ENCODE results near the gene LAMA3. TPM values are rescaled to one million over a fixed set of nuclear protein-coding genes. Genes with fewer than 3 reads are reported as not detected.
A peak's percentile ranks its signal among the peaks of the same experiment; 100 is the strongest.

LAMA3 gene
- total RNA-seq, 1 donor from 2014 or later: 40.1 TPM

DNA sequence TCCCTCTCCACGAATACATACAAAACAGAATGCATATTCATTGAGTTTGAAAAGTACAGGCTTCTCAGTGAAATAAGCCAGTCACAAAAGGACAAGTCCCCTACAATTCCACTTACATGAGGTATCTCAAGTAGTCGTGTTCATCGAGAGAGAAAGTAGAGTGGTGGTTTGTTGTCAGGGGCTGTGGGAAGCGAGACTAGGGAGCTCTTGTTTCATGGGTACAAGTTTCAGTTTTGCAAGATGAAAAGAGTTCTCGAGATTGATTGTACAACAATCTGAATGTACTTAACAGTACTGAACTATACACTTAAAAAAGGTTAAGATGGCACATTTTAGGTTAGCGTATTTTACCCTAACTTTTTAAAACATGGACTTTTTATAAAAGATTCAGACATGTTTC, 253.9 kb downstream of the LAMA3 start:
- no peak for ATAC-seq

DNA sequence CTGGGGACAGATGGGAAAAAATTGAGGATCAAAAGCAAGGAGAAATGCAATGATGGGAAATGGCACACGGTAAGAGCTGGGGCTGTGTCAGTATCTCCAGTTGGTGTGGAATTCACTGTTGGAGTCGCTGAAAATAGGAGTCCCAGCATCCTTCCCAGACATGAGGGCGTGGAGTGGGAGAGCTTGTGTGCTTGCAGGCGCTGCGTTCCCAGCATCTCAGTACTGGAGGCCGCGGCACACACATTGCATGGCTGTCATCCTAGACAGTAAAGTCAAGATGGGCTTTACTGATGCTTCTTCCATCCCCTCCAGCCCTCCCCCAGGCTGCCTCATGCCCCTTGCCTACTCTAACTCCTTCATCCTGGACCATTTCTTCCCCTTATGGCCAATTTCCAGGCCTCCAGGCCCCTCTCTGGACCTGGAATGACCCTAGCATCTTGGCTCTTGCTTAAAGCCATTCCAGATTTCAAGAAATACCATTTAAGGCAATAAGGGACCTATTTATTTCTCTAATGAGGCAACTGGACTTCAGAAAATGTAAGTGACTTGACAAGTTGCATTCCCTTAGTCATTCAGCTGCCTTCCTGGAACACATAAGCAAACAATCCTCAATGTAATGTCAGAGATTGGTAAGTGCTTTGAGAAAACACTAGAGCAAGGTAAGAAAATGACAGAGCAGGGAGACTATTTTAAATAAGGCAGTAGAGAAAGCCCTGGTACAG, 254.8 kb downstream of the LAMA3 start:
- ATAC-seq: no peak

DNA sequence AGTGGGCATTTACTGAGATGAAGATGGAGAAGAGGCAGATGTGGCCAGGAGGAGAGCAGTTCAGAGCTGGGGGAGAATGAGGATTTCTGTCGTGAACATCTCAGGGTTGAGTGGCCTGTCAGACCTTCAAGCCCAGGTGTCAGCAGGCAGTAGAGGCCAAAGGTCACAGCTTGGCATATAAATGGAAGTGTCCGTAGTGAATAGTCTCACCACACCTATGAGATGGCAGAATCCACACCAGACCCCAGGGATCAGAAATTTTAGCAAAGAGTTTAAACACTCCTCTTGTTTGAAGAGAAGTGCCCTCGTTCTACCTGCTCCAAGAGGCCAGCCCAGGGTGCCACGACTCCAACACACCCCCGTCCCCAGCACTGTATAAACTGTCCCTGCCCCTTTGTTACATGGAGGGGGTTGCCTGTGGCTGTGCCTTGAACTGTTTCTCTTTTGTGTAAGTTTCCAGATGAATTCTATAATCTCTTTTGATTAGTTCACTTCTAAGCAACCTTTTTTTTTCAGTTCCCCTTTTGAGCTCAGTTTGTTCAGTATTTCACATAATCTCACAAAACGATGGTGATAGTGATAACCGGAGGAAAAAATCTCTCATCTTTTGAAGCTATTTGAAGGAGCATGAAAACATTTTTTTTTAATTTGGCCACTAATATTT, 256.3 kb downstream of the LAMA3 start:
- no peak for ATAC-seq

DNA sequence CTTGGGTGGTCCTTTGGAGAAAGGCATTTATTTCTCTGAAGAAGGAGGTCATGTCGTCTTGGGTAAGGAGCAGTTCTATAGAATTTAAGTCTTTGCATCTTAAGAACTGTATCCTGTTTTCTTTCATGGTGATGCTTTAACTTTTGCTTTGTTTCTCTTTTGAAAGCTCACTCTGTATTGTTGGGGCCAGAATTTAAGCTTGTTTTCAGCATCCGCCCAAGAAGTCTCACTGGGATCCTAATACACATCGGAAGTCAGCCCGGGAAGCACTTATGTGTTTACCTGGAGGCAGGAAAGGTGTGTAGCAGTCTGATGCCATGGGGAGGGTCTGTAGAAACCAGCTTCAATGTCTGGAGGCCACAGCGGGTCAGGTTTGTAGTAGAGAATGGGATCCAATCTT, 260.6 kb downstream of the LAMA3 start:
- no peak for ATAC-seq

DNA sequence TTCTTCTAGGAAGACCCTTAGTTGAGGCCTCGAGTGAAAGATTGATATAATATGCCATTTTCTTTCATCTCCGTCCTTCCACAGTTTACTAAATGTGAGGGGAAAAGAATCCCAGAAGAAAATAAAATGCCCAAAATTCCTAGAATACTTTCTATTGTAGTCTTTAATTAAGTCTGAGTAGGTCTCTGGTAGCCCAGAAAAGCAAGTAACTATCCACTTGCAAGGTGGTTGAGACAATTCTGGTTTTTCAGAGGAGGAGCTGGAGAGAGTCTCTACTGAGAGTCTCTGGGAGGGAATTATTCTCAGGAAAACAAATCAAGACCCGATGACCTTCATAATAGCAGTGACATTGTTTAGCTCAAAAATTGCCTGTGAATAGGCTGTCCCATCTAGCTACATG, 261.4 kb downstream of the LAMA3 start:
- ATAC-seq: no peak

DNA sequence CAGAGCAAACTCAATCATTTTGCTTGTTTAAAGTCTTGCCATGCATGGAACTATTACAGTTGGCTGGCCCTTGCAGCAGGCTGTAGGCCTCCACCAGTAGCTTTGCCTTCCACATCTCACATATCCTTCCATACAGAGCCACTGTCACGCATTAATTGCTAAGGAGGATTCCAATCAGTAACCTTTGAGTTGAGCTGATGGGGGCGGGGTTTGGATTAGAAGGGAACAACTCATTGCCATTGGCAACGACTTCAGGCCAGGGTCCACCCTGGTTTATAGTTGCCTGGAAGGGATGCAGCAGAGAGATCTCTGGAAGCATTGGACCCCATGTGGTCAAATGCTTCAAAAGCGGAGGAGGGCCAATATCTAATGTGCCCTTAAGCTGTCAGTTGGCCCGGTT, 262.0 kb downstream of the LAMA3 start:
- no peak for ATAC-seq

DNA sequence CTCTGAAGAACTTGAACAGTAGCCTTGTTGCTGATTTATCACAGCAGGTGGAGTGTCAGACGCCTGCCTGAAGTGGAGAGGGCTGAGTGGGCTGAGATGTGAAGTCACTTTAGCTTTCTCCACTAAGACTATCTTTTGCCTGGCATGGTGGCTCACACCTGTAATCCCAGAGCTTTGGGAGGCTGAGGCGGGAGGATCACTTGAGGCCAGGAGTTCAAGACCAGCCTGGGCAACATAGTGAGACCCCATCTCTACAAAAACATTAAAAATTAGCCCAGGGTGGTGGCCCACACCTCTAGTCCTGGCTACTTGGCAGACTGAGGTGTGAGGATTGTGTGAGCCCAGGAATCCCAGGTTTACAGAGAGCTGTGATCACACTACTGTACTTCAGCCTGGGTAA, 264.7 kb downstream of the LAMA3 start:
- ATAC-seq: no peak

DNA sequence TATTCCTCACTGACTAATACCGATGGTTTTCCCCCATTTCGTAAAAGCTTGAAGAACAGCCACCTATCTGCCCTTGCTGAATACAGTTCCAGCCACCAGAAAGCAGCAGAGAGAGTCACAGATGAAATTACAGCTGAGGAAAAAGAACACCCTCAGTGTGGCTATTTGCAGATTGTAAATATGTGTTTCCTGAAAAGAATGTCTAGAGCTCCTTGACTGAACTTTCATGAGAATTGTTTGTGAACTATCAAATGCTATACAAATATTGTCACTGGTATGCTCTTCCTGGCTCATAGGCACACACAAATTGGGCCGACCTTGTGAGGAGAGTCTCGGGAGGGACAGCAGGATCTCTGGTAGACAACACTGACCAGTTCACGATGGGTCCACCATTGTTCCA, 267.2 kb downstream of the LAMA3 start:
- ATAC-seq: no peak

DNA sequence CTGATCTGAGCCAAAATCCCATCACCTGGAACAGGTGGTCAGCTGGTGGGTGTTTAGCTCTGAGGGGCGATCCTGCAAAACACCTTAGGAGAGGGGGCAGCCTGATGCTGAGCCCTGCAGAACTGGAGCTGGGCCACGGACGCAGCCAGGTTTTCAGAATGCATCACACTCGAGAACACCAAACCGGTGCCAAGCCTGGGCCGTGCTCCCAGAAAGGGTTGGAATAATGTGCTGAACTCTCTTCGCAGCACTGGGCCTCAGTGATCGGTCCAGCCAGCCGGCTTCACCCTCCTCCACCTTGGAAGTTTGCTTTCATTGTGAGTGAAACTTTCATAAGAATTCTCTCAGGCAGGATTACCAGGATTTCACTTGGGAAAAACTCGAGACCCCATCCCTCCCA, 268.8 kb downstream of the LAMA3 start:
- ATAC-seq: peak; percentile 31

DNA sequence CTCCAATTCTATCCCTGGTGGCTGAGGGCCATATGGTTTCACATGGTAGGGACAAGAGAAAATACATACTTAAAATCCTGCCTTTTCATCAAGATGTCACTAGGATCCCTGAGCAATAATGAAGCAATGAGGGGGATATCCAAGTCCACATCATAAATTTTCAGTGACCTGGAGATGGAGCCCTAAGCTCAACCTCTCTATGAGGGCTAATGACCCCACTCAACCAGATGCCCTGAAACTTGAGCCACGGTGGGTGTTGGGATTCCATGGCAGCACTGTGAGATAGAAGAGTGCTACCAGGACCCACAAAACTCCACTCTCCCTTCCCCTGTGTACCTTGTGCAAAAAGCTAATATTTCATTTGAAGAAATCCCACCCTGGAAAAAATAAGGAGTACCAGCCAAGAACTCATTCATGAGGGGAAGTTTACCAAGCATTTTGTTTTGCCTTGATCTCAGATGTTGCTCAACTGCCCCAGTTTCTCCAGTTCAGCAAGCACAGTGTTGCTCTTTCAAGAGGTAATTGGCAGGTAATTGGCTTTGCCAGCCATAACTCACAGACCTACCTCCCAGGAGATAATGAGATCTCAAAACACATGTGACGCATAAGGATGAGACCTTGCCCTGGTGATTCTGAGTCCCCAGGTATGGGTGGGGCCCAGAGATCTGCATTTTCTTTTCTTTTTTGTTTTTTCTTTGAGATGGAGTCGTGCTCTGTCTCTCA, 274.4 kb downstream of the LAMA3 start:
- ATAC-seq: peak; percentile 36

DNA sequence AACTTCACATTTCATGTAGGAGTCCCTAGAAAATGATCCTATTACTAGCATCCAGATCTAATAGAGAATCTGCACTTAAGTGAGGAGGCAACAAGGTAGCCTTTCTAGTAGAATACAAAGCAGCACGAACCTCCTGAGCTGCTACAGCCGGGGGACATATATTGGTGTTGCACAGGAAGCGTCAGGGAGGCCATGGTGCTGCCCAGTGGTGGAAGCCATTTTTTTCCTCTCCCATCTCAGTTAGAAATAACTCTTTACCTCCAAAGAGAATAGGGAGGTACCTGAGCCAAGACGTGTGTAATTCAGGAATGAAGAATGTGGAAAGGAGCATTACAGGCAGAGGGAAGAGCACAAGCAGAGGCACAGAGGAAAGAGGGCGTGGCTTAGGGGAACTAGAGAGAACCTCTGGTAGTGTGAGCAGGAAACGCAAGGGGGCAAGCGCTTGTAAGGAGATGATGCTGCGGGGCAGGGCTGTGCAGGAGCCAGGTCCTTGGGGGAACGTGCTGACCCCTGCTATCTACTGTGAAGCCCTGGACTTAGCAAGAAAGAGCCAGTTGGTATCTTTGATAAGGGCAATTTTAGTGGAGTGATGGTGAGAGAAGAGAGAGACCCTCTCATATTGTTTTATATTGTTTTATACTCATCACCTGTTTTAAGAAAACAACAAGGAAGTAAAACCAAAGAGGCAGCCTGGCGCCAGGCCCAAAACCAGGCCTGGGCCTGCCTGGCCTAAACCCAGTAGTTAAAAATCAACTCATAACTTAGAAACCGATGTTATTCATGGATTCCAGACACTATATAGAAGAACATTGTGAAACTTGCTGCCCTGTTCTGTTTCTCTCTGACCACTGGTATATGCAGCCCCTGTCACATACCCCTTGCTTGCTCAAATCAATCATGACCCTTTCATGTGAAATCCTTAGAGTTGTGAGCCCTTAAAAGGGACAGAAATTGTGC, 275.3 kb downstream of the LAMA3 start:
- ATAC-seq: peak; percentile 83

DNA sequence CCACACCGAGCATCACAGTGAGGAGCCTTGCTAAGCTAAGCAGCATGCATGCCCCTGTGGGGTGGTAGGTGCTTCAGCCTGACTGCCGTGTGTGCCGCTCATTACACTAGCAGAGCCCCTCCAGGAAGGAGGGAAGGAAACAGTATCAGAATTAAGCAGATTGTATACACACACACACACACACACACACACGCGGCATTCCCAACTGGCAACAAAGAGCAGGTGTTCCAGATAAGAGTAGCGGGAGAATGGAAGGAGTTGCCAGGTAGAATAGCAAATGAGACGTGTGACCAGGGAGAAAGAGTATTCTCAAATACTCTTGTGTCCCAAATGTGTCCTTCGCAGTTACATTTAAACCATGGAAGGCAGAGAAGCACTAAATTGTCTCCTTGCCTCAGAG, 277.7 kb downstream of the LAMA3 start:
- no peak for ATAC-seq

DNA sequence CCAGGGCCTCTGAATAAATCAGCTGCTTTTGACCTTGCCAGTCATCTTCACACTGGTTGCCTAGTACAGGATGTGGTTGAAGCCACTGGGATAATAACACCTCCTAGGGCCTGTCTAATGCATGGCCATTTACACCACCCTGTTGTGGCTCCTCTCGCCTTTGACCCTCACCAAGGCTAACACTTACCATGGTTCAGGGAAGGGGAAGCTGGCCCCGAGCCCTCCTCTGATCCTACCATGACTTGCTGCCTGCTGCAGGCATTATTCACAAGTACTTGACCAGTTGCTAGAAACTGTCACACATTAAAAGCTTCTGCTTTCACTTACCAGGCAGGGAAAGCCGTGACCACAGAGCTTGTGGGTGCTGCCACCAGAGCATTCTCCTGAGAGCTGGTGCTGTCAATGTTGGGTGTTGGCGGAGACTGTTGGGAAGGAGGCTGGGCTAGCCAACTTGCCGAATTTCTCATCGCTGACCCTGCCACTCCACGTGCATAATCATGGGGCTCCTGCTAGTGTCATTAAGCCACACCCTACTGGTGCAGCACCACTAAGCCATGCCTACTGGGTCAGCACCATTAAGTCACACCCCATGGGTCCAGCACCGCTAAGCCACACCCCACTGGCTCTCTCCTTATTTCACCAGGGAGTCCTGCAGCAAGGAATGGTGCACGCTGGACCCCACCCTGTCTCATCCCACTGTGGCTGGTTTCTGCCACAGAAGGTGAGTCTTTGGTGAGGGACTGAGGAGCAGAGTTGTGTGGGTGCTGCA, 278.3 kb downstream of the LAMA3 start:
- no peak for ATAC-seq

DNA sequence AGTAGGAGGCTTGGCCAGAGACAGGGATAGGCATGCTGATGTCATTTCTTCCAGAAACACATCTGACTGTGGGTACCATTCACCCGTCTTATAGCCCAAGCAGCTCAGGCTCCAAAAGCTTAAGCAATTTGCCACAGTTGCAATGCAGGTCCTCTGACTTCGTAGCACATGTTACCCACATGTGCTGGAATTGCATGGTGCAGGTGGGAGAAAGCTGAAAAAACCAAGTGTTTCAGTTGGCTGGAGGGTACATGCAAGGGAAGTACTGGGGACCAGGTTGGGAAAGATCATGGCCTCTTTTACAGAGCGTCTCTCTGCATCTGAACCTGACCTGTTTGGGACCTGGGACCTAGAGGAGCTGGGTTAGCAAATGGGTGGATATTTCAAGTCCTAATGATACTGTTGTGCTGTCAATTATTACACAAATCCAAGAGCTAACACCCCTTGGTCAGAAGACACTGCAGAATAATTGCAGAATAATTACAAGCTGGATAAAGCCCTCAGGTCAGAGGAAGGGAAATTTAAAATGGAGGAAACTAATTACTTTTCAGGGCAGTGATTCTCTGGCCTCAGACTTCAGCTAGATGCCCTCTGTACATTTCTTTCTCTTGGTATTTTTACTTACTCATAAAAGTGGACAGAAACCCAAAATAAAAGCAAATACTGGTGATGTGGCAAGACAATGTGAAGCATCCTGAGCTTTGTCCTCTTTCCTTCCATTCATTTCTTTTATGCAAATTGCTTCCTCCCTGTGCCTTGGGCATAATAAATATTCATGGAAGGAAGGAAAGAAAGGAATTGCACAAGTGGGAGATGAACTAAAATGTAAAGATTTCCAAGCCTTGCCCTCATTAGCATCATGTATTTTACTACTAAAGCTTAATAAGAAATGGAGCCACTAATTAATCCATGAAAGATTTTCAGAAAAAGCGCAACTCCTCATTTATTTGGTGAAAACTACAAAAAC, 279.7 kb downstream of the LAMA3 start:
- ATAC-seq: no peak

DNA sequence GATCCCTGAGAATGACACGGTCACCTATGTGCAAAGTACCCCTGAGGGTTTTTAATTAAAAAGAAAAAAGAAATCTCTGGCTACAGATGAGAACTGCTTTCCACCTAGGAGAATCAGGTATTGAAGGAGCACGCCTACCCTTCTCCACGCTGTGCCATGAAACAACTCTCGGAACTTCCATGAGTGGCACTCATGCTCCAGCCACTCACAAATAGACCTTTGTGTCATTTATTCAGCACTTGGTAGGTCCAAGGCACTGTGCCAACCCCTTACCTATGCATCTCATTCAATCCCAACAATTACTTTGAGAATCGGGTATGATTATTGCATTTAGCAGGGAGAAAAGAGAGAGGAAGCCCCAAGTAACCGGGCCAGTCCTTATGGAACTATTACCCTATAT, 280.4 kb downstream of the LAMA3 start:
- ATAC-seq: no peak

DNA sequence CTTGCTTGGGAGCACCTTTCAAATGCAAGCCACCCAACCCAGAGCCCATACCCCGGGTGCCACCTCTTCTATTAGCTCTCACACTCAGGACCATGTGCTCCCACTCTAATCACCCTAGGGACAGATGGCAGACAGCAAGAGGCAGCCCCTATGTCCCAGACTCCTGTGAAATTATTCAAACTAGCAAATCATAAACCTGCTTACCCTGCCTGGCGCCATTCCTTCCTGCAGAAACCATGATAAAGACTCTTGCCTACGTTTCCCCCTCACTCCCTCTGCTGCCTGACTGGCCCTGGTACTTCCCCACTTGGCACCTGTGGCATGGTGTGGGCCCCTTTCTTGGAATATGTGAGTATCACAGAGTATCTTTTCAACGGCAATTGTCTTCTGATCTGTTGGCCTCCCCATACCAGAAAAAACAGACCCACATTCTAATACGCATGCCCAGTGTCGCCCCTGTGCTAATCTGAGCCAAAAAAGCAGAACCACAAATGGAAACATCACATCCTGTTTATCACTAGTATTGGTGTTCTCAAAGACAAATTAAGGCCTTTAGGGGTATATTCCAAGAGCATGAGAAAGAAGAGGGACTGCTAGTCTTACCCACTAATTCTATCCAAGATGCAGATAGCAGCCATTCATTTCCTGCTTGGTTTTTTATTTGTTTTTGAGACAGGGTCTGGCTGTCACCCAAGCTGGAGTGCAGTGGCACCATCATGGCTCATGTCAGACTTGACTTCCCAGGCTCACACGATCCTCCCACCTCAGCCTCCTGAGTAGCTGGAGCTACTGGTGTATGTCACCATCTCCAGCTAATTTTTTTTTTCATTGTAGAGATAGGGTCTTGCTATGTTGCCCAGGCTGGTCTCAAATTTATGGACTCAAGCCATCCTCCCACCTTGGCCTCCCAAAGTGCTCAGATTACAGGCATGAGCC, 281.2 kb downstream of the LAMA3 start:
- ATAC-seq: peak; percentile 25

DNA sequence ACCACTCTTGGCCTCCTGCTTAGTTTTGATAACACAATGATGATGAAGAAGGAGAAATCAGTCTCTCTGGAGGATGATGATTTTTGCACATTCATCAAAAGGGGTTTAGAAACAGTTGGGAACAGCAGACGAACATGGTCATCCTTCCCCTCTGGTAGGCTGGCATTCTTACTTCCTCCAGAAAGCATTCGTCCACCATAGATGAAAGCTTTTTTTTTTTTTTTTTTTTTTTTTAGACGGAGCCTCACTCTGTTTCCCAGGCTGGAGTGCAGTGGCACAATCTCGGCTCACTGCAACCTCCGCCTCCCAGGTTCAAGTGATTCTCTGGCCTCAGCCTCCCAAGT, 281.8 kb downstream of the LAMA3 start:
- ATAC-seq: no peak

DNA sequence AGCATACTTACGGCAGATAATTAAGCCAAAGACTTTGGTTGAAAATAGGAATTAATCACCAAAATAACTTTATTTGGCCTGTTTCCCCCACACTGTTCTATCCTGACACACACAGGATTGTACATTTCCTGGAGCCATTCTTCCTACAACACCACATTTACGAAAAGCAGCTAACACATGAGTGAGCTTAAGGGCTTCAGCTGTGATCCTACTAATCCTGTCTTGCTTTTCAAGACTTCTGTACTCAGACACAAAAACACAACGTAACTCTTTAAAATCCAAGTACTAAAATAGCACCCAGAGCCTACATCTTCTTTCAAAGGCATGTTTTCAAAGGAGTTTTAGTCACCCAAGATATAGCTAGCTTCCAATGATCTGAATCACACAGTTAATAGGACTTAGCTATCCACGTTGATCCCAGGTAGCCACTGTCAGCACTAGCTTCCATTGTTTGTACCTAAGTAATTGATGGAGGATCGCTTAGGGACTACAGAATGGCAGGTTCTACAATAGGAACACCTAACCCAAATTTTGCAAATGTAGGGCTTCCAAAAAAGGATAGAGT, 282.5 kb downstream of the LAMA3 start:
- peak; percentile 64 for ATAC-seq

DNA sequence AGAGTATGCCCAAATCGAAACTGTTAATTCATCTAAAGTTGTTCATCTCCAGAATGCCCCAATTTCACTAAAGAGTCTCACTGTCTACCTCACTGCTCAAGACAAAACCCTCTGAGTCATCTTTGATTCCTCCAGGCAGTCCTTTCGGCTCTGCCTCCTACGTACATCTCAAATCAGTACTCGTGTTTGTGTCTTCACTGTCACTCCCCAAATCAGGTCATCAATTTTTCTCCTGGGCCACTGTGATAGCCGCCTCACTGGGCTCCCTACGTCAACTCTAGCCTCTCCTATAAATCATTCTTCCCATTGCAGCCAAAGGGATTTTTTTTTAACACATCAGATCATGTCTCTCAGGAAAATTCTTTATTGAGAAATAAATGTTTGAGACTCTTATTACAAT, 283.2 kb downstream of the LAMA3 start:
- ATAC-seq: peak; percentile 22

Data from esophagus mucosa (tissue), 1 donor.